Nephron progenitor cell (in vitro differentiated cells): ENCODE measurements around the gene TRPM6.
A peak's percentile ranks its signal among the peaks of the same experiment; 100 is the strongest.

Experiments
- DNase-seq: peaks from one replicate; pipeline ENCODE4 v3.0.0; 2021
- H3K27ac Mint-ChIP-seq: 2 replicates; pipeline ENCODE4 v1.8.0; 2021; ENCODE audit warnings: mild to moderate bottlenecking, moderate library complexity, mixed read lengths
- H3K27me3 Mint-ChIP-seq: 2 replicates; pipeline ENCODE4 v1.8.0; 2021; ENCODE audit warnings: mild to moderate bottlenecking, low read depth, mixed read lengths; ENCODE audit not compliant: poor library complexity
- H3K36me3 Mint-ChIP-seq: 2 replicates; pipeline ENCODE4 v1.8.0; 2021; ENCODE audit warnings: low read depth, mixed read lengths
- H3K4me1 Mint-ChIP-seq: 2 replicates; pipeline ENCODE4 v1.8.0; 2021; ENCODE audit warnings: mixed read lengths
- H3K4me3 Mint-ChIP-seq: 2 replicates; pipeline ENCODE4 v1.8.0; 2021; ENCODE audit warnings: mild to moderate bottlenecking, moderate library complexity, mixed read lengths
- H3K9me3 Mint-ChIP-seq: 2 replicates; pipeline ENCODE4 v1.8.0; 2021; ENCODE audit warnings: mild to moderate bottlenecking, moderate library complexity, mixed read lengths
- TF ChIP-seq, protein P1 (sequence below): fragments of 200-600 bp; sonication (generic); IDR thresholded peaks from 2 replicates; pipeline ENCODE4 v1.5.0; 2021; ENCODE audit warnings: antibody characterized with exemption

Gene TRPM6

DNA sequence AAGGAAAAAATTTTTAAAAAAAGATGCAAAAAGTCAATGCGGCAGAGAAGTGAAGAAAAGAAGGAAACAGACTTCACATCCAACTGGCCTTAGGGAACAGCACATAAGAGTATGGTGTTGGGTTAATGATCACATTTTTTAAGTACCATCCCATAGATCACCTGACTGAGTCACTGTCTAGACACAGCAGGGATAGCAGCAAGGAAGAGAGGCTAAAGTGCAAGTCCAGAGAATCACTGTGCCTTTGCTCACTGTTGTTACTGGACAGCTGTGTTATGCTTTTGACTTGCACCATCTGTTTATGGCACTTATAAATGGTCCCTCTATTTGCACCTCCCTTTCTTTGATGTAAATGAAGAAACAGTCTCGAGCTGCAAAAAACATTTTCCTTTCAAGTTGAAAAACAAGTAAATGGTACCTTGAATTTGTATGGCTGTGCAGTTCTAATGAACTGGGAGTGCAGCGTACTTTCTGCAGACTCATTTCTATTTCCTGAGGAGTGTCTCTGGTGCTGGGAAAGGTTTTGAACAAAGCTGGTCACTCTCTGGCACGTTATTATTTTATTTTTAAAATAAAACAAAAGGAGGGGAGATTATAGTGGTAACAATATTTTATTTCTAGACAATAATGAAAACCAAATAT lies 84.2 kb downstream of the TRPM6 start:
- peaks cover 12% of the 10 kb centered on the region for H3K4me1 Mint-ChIP-seq
- H3K9me3 Mint-ChIP-seq = no peaks in the 10 kb centered on the region
- no peak overlapping the region for H3K27ac Mint-ChIP-seq
- TF ChIP-seq, protein P1, sequence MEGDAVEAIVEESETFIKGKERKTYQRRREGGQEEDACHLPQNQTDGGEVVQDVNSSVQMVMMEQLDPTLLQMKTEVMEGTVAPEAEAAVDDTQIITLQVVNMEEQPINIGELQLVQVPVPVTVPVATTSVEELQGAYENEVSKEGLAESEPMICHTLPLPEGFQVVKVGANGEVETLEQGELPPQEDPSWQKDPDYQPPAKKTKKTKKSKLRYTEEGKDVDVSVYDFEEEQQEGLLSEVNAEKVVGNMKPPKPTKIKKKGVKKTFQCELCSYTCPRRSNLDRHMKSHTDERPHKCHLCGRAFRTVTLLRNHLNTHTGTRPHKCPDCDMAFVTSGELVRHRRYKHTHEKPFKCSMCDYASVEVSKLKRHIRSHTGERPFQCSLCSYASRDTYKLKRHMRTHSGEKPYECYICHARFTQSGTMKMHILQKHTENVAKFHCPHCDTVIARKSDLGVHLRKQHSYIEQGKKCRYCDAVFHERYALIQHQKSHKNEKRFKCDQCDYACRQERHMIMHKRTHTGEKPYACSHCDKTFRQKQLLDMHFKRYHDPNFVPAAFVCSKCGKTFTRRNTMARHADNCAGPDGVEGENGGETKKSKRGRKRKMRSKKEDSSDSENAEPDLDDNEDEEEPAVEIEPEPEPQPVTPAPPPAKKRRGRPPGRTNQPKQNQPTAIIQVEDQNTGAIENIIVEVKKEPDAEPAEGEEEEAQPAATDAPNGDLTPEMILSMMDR = no peak
- H3K36me3 Mint-ChIP-seq = no peaks in the 10 kb centered on the region
- no peak overlapping the region for H3K4me3 Mint-ChIP-seq
- peaks cover 8% of the 10 kb centered on the region for H3K27me3 Mint-ChIP-seq
- DNase-seq = no peak

DNA sequence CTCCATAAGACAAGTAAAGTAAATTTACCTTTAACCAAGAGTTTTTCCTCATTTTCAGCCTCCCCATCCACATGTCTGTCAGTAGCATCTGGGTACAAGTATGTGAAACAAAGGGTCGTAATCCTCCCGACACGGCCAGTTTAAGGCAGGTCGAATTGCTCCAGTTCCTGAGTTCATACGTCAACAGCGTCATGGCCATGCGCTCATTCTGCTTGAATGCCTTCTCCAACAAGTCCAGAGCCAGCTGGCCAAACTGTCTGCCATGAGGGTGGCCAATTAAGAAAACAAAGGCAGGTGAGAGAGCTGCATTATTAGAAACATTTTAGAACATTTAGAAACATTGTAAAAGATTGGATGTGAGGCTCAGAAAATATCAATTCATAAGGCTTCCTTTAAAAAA lies 87.5 kb downstream of the TRPM6 start:
- Mint-ChIP-seq H3K27ac (peak overlapping the region; percentile 79), H3K4me1 (peaks cover 12% of the 10 kb centered on the region), H3K36me3 (no peaks in the 10 kb centered on the region), H3K9me3 (no peaks in the 10 kb centered on the region), H3K27me3 (peaks cover 10% of the 10 kb centered on the region), H3K4me3 (no peak overlapping the region)
- peak; percentile 11 for DNase-seq
- TF ChIP-seq, protein P1 = no peak

DNA sequence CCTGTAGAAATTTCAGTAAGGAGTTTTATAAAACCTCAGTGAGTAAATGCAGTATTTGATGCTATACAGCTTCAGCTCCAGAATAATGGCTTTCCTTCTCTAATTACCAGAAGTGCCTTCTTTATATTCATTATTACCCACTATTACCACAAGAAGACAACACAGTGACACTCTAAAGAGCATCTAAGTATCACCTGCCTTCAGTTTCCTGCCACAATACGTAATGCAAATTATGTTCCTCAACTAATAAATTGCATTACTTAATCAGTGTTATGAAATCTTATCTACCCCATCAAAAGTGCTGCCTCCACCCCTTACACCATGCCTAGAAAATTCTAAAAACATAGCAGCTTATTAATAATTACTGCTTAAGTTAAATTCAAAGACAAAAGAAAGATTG lies 91.9 kb downstream of the TRPM6 start:
- TF ChIP-seq, protein P1 = no peak
- H3K4me3 Mint-ChIP-seq = no peak overlapping the region

DNA sequence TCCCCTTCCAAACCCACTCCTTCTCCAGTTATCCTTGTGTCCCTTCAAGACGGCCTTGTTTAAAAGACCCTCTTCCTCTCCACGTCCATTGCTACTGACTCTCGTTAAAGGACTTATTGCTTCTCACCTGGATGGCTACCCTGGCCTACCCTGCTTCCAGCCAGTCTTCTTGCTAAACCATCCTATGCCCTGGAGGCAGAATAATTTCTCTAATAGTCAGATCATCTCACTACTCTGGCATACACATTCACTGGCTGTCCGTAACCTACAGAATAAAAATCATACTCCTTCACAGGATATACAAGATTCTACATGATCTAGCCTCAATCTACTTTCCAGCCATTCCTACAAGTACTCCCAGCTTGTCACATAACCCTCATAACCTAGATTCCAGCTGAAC lies 92.6 kb downstream of the TRPM6 start:
- Mint-ChIP-seq H3K27me3 (peaks cover 5% of the 10 kb centered on the region), H3K9me3 (no peaks in the 10 kb centered on the region), H3K36me3 (no peaks in the 10 kb centered on the region), H3K27ac (no peak overlapping the region), H3K4me3 (no peak overlapping the region), H3K4me1 (peaks cover 8% of the 10 kb centered on the region)
- TF ChIP-seq, protein P1 = no peak
- no peak for DNase-seq

More for the DNA sequence above, 91.9 kb downstream of the TRPM6 start:
- no peak for DNase-seq
- Mint-ChIP-seq H3K9me3 (no peaks in the 10 kb centered on the region), H3K36me3 (no peaks in the 10 kb centered on the region), H3K4me1 (peaks cover 12% of the 10 kb centered on the region), H3K27ac (no peak overlapping the region), H3K27me3 (peaks cover 6% of the 10 kb centered on the region)

DNA sequence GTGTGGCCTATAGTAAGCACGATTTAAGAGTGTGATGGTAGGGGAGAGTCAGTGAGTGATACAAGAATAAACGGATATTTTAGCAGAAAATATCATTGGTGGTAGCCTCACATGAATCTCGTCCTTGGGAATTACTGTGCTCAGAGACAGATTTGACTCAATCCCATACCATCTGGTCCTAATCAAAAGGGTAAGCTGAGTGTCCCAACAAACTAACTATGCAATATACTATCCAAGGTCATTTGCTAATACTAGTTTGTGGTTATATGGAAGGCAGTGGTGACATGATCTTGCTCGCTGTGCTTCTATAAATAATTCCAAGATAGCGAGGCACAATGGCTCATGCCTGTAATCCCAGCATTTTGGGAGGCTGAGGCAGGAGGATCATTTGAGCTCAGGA lies 103.2 kb downstream of the TRPM6 start:
- Mint-ChIP-seq H3K27ac (no peak overlapping the region), H3K4me1 (no peaks in the 10 kb centered on the region), H3K9me3 (no peaks in the 10 kb centered on the region), H3K27me3 (peaks cover 8% of the 10 kb centered on the region), H3K36me3 (no peaks in the 10 kb centered on the region), H3K4me3 (no peak overlapping the region)
- DNase-seq = no peak
- TF ChIP-seq, protein P1 = no peak

DNA sequence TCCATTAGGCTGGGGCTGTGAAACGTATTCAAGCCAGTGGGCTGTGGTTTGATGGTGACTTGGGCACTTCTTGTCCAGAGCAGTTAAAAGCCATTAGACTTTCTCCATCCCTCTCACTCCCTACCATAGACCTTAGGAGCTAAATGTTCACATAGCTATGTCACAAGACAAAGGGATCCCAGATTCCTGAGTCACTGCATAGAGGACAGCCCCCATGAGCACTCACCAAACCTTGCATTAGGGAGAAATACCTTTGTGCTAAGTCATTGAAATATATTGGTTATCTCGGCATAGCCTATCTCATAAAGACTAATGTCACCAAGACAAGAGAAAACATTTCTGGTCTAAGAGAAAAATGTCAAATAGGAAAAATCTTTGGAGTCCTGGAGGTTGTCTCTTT lies 104.3 kb downstream of the TRPM6 start:
- H3K36me3 Mint-ChIP-seq = no peaks in the 10 kb centered on the region
- TF ChIP-seq, protein P1 = no peak
- no peak overlapping the region for H3K4me3 Mint-ChIP-seq
- DNase-seq = no peak
- no peak overlapping the region for H3K27ac Mint-ChIP-seq
- H3K27me3 Mint-ChIP-seq = peaks cover 10% of the 10 kb centered on the region
- no peaks in the 10 kb centered on the region for H3K9me3 Mint-ChIP-seq
- H3K4me1 Mint-ChIP-seq = no peaks in the 10 kb centered on the region
